Type B pancreatic cell (in vitro differentiated cells): ENCODE results near the gene ARHGAP6. TPM values are rescaled to one million over a fixed set of nuclear protein-coding genes. Genes with fewer than 3 reads are reported as not detected.

Source experiments
- DNase-seq: peaks from one replicate; pipeline ENCODE4 v3.0.0; 2021; ENCODE audit warnings: mixed read lengths; ENCODE audit not compliant: unreplicated experiment; ENCODE audit errors: extremely low spot score
- H3K27ac Mint-ChIP-seq: 2 replicates; pipeline ENCODE4 v1.8.0; 2021; ENCODE audit warnings: mild to moderate bottlenecking, mixed read lengths
- H3K27me3 Mint-ChIP-seq: 2 replicates; pipeline ENCODE4 v1.8.0; 2021; ENCODE audit warnings: mixed read lengths
- H3K36me3 Mint-ChIP-seq: 2 replicates; pipeline ENCODE4 v1.8.0; 2021; ENCODE audit warnings: mixed read lengths
- H3K4me1 Mint-ChIP-seq: one replicate; pipeline ENCODE4 v1.8.0; 2021; ENCODE audit warnings: mixed read lengths; ENCODE audit not compliant: unreplicated experiment
- H3K4me3 Mint-ChIP-seq: 2 replicates; pipeline ENCODE4 v1.8.0; 2021; ENCODE audit warnings: mild to moderate bottlenecking, mixed read lengths
- H3K9me3 Mint-ChIP-seq: 2 replicates; pipeline ENCODE4 v1.8.0; 2021; ENCODE audit warnings: mixed read lengths
- CTCF ChIP-seq: fragments of 200-600 bp; sonication (generic); conservative IDR thresholded peaks from 2 replicates; pipeline ENCODE4 v1.5.0; 2021; ENCODE audit warnings: antibody characterized with exemption, mild to moderate bottlenecking
- total RNA-seq: library from RNA; stranded (reverse); gene quantifications from 2 replicates; pipeline ENCODE4 v1.2.1, GENCODE V29; 2021; ENCODE audit warnings: low replicate concordance

The ARHGAP6 gene
- total RNA-seq, 1 donor from 2014 or later: 10.1 TPM

- Mint-ChIP-seq H3K36me3 (no peaks in the 10 kb centered on the region), H3K27me3 (no peaks in the 10 kb centered on the region), H3K4me1 (no peaks in the 10 kb centered on the region), H3K9me3 (no peaks in the 10 kb centered on the region), H3K27ac (no peak overlapping the region), H3K4me3 (no peak overlapping the region)
- no peak for TF ChIP-seq CTCF
- DNase-seq: no peak
These were observed 191.7 kb downstream of the ARHGAP6 start for GRCh38 chrX:11474021-11474420.

DNA sequence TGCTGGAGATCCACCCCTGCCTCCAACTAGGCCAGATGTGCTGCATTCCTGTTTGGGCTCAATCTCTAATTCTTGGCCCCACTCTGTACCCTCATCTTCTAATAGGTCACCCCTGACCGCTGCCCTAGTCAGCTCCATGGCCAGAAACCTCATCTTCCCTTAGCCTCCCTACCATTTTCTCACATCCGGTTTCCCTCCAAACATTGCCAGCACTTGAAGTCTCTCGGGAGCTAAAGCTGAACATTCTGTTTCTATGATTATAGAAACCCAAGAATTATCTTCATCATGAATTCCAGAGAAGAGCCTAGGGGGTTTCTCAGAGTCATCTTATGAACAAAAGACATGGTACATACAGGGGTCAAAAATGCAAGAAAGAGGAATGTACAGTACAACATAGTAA, 192.8 kb downstream of the ARHGAP6 start:
- no peak overlapping the region for H3K4me3 Mint-ChIP-seq
- H3K27me3 Mint-ChIP-seq: no peaks in the 10 kb centered on the region
- H3K27ac Mint-ChIP-seq: no peak overlapping the region
- no peak for DNase-seq
- H3K4me1 Mint-ChIP-seq: no peaks in the 10 kb centered on the region
- no peak for TF ChIP-seq CTCF
- H3K9me3 Mint-ChIP-seq: no peaks in the 10 kb centered on the region
- H3K36me3 Mint-ChIP-seq: no peaks in the 10 kb centered on the region

DNA sequence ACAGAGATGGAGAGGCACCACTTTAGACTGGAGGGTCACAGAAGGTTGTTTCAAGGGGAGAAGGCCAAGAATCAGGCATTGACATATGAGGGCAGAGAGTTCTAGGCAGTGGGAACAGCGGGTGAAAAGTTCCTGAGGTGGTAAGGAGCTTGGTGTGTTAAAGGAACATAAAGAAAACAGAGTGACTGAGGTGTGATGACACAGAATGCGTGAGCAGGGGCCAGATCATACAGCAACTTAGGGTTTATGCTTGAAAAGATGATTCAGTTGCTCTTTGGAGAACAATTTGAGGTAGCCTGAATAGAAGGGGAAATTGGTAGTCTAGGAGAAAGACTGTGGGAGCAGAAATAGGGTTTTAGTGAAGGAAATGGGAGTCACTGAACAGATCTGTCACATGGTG, 193.3 kb downstream of the ARHGAP6 start:
- Mint-ChIP-seq H3K9me3 (no peaks in the 10 kb centered on the region), H3K27me3 (no peaks in the 10 kb centered on the region), H3K36me3 (no peaks in the 10 kb centered on the region), H3K4me3 (no peak overlapping the region), H3K27ac (no peak overlapping the region), H3K4me1 (no peaks in the 10 kb centered on the region)
- DNase-seq: no peak
- TF ChIP-seq CTCF: no peak

DNA sequence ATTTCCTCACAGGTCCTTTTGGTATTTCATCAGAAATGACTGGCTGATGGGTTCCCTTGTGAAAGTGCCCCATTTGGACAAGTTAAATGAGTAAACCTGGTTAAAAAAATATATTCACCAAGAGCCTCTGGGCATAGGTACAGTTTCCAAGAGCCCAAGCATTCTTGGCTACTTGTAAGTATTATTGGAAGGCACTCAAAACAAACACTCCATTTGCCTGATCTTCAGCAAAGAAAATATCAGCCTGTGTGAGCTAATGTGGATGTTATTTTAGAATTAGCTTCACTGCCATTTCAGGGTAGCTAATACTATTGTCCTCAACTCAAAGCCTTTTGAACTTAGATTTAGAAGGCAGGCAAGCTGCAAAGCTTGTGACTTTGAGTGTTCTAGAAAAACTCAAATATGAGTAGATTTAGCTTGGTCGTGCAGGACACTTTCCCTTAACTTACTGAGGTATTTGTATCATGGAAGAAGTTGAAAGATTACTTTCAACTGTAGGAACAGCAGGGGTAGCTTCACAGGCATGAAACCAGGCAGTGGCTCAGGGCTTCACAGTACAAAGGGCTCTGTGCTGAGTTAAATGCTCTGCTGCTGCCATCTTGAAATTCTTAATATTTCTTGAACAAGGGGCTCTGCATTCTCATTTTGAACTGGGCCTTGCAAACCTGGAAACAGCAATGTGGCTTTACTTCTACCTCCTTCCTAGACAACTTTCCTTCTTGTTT, 195.3 kb downstream of the ARHGAP6 start:
- H3K36me3 Mint-ChIP-seq: no peaks in the 10 kb centered on the region
- H3K27me3 Mint-ChIP-seq: no peaks in the 10 kb centered on the region
- H3K4me1 Mint-ChIP-seq: no peaks in the 10 kb centered on the region
- no peak overlapping the region for H3K4me3 Mint-ChIP-seq
- no peak for TF ChIP-seq CTCF
- H3K27ac Mint-ChIP-seq: no peak overlapping the region
- no peaks in the 10 kb centered on the region for H3K9me3 Mint-ChIP-seq
- no peak for DNase-seq

- Mint-ChIP-seq H3K4me3 (no peak overlapping the region), H3K9me3 (no peaks in the 10 kb centered on the region), H3K27me3 (no peaks in the 10 kb centered on the region), H3K36me3 (no peaks in the 10 kb centered on the region), H3K27ac (no peak overlapping the region), H3K4me1 (no peaks in the 10 kb centered on the region)
- no peak for DNase-seq
- TF ChIP-seq CTCF: no peak
These were observed 199.9 kb downstream of the ARHGAP6 start for GRCh38 chrX:11465648-11466411.
